IMR-90 (cell line): ENCODE measurements around the gene SLIT3. TPM values are rescaled to one million over a fixed set of nuclear protein-coding genes. Genes with fewer than 3 reads are reported as not detected.

Experiments used
- ATAC-seq: fragments of 200-7000 bp; cut with Tn5 transposase; 2 replicates; pipeline ENCODE4 v1.9.1; 2020; ENCODE audit warnings: low read depth, mild to moderate bottlenecking, moderate library complexity
- BruUV-seq: library from RNA; stranded (reverse); fragments of 400-500 nt; replicated peaks from 2 replicates; lab custom pipeline; 2021; lab: Mats Ljungman, UMichigan
- CTCF ChIA-PET: fragments of 300-600 bp; formaldehyde crosslinking; extraction: SDS; loops from one replicate; lab custom pipeline; 2021; ENCODE audit warnings: antibody characterized with exemption; lab: Yijun Ruan, JAX
- POLR2A ChIA-PET: fragments of 300-600 bp; sonication (Branson Sonifier 250); formaldehyde crosslinking; loops from one replicate; lab custom pipeline; 2022; ENCODE audit warnings: antibody characterized with exemption; ENCODE audit not compliant: unreplicated experiment; lab: Charles Lee
- DNase-seq: peaks from one replicate; pipeline ENCODE4 v3.0.0; 2013
- H2AFZ ChIP-seq: replicated peaks from 2 replicates; pipeline ENCODE3; 2013; ENCODE audit warnings: low read length, mild to moderate bottlenecking; ENCODE audit not compliant: poor library complexity
- H2AK5ac ChIP-seq: 2 replicates; pipeline ENCODE4 v1.6.1; 2013; ENCODE audit warnings: low read depth, low read length, inconsistent platforms
- H2AK9ac ChIP-seq: replicated peaks from 2 replicates; pipeline ENCODE3; 2013; ENCODE audit warnings: mild to moderate bottlenecking, low read depth, low read length, moderate library complexity; ENCODE audit not compliant: poor library complexity
- H2BK120ac ChIP-seq: 2 replicates; pipeline ENCODE4 v1.6.1; 2013; ENCODE audit warnings: low read depth, low read length, inconsistent platforms
- H2BK15ac ChIP-seq: 3 replicates; pipeline ENCODE4 v1.6.1; 2013; ENCODE audit warnings: low read depth, low read length, inconsistent platforms
- H2BK20ac ChIP-seq: 2 replicates; pipeline ENCODE4 v1.6.1; 2013; ENCODE audit warnings: low read depth, mild to moderate bottlenecking, inconsistent platforms, low read length, moderate library complexity
- H2BK5ac ChIP-seq: 2 replicates; pipeline ENCODE4 v1.6.1; 2013; ENCODE audit warnings: mild to moderate bottlenecking, low read depth, low read length, inconsistent platforms; ENCODE audit not compliant: poor library complexity, severe bottlenecking
- H3K14ac ChIP-seq: replicated peaks from 2 replicates; pipeline ENCODE4 v1.6.1; 2013; ENCODE audit warnings: low read depth, low read length, inconsistent platforms
- H3K18ac ChIP-seq: 2 replicates; pipeline ENCODE4 v1.6.1; 2013; ENCODE audit warnings: low read depth, low read length, control low read depth
- H3K23ac ChIP-seq: 2 replicates; pipeline ENCODE4 v1.6.1; 2013; ENCODE audit warnings: low read depth, low read length, inconsistent platforms
- H3K27ac ChIP-seq: 2 replicates; pipeline ENCODE4 v1.5.1; 2013; ENCODE audit warnings: mild to moderate bottlenecking, control low read depth, low read length; ENCODE audit not compliant: insufficient read depth
- H3K27me3 ChIP-seq: 2 replicates; pipeline ENCODE4 v1.6.1; 2013; ENCODE audit warnings: low read length; ENCODE audit not compliant: control insufficient read depth, insufficient read depth
- H3K36me3 ChIP-seq: 2 replicates; pipeline ENCODE4 v1.6.1; 2013; ENCODE audit warnings: low read length, mixed read lengths; ENCODE audit not compliant: control insufficient read depth, insufficient read depth
- H3K4ac ChIP-seq: 2 replicates; pipeline ENCODE4 v1.6.1; 2013; ENCODE audit warnings: low read depth, low read length, inconsistent platforms
- H3K4me1 ChIP-seq: 2 replicates; pipeline ENCODE4 v1.6.1; 2013; ENCODE audit warnings: low read length, mixed read lengths; ENCODE audit not compliant: control insufficient read depth, insufficient read depth
- H3K4me2 ChIP-seq: 2 replicates; pipeline ENCODE4 v1.6.1; 2013; ENCODE audit warnings: low read depth, mild to moderate bottlenecking, control low read depth, low read length, moderate library complexity
- H3K4me3 ChIP-seq: 2 replicates; pipeline ENCODE4 v1.5.1; 2013; ENCODE audit warnings: low read depth, mild to moderate bottlenecking, control low read depth, low read length, moderate library complexity; ENCODE audit not compliant: insufficient read depth
- H3K56ac ChIP-seq: 2 replicates; pipeline ENCODE4 v1.6.1; 2013; ENCODE audit warnings: low read length, inconsistent platforms; ENCODE audit not compliant: insufficient read depth; ENCODE audit errors: extremely low read depth
- H3K79me1 ChIP-seq, 2 experiments: 2 replicates each; pipeline ENCODE4 v1.6.1; 2013; ENCODE audit warnings: low read length in 2 of 2, inconsistent platforms in 1 of 2, low read depth in 1 of 2
- H3K9ac ChIP-seq: 2 replicates; pipeline ENCODE4 v1.6.1; 2013; ENCODE audit warnings: low read depth, low read length, control low read depth
- H3K9me1 ChIP-seq: 2 replicates; pipeline ENCODE4 v1.6.1; 2013; ENCODE audit warnings: low read length, inconsistent platforms; ENCODE audit not compliant: insufficient read depth
- H3K9me3 ChIP-seq: 2 replicates; pipeline ENCODE4 v1.6.1; 2013; ENCODE audit warnings: low read length; ENCODE audit not compliant: control insufficient read depth, insufficient read depth
- H4K20me1 ChIP-seq: 2 replicates; pipeline ENCODE4 v1.6.1; 2013; ENCODE audit warnings: low read length, inconsistent platforms; ENCODE audit not compliant: insufficient read depth
- H4K5ac ChIP-seq: 2 replicates; pipeline ENCODE4 v1.6.1; 2013; ENCODE audit warnings: mild to moderate bottlenecking, low read depth, low read length, control low read depth
- H4K8ac ChIP-seq, 2 experiments: 2 replicates each; pipeline ENCODE4 v1.6.1; 2013; ENCODE audit warnings: low read depth in 2 of 2, low read length in 2 of 2, control low read depth in 1 of 2, inconsistent platforms in 1 of 2
- H4K91ac ChIP-seq: 2 replicates; pipeline ENCODE4 v1.6.1; 2013; ENCODE audit warnings: low read depth, low read length, inconsistent platforms; ENCODE audit not compliant: insufficient read depth
- BHLHE40 ChIP-seq: fragments of 150-350 bp; IDR thresholded peaks from 2 replicates; pipeline ENCODE4 v1.6.1; 2016; ENCODE audit warnings: mild to moderate bottlenecking, low read depth, low read length
- NFE2L2 ChIP-seq: fragments of 150-350 bp; IDR thresholded peaks from 2 replicates; pipeline ENCODE4 v1.6.1; 2016; ENCODE audit warnings: low read depth, mild to moderate bottlenecking, low read length
- POLR2A ChIP-seq: IDR thresholded peaks from 2 replicates; pipeline ENCODE4 v1.6.1; 2012; ENCODE audit warnings: mild to moderate bottlenecking, low read depth, low read length
- WGBS, 2 experiments: methylation state at CpG; one replicate each; pipeline versions ENCODE4 v1.1.5 to v1.1.7; 2013; ENCODE audit warnings: missing lambda C conversion rate in 2 of 2; ENCODE audit not compliant: insufficient read length in 1 of 2; ENCODE audit errors: extremely low coverage in 2 of 2; 5-methylcytosine and 5-hydroxymethylcytosine counted together
- dilution Hi-C: fragments of 300-500 bp; cut with HindIII; formaldehyde crosslinking; loops from one replicate; pipeline ENCODE4 v1.14.3; 2018; ENCODE audit warnings: low sequenced_read_pairs; ENCODE audit not compliant: unreplicated experiment
- in situ Hi-C: fragments of 300-500 bp; cut with MboI; formaldehyde crosslinking; loops from 3 replicates; pipeline ENCODE4 v1.14.3; 2019; ENCODE audit warnings: low sequenced_read_pairs, inconsistent platforms, mixed read lengths
- intact Hi-C: fragments of 100-400 bp; cut with micrococcal nuclease; formaldehyde crosslinking; loops from 2 replicates; pipeline ENCODE4 v1.10.0; 2022
- polyA plus RNA-seq, 3 experiments: library from polyadenylated mRNA; depleted of rRNA; stranded (reverse); fragments of >200 nt; gene quantifications; 2 replicates each; pipeline ENCODE4 v1.2.3, GENCODE V29; 2012; ENCODE audit warnings: low replicate concordance in 1 of 3
- total RNA-seq: library from RNA; depleted of rRNA; stranded (reverse); fragments of >200 nt; gene quantifications from 2 replicates; pipeline ENCODE4 v1.2.3, GENCODE V29; 2012
- TF ChIP-seq, protein P1 (sequence below): fragments of 150-350 bp; IDR thresholded peaks from 2 replicates; pipeline ENCODE4 v1.6.1; 2016; ENCODE audit warnings: low read depth, mild to moderate bottlenecking, low read length, moderate library complexity, borderline replicate concordance

Gene SLIT3
- total and polyA plus RNA-seq, 2 of the 4 experiments (the other 2 are of a cell fraction) = 0.18 to 0.50 TPM

DNA sequence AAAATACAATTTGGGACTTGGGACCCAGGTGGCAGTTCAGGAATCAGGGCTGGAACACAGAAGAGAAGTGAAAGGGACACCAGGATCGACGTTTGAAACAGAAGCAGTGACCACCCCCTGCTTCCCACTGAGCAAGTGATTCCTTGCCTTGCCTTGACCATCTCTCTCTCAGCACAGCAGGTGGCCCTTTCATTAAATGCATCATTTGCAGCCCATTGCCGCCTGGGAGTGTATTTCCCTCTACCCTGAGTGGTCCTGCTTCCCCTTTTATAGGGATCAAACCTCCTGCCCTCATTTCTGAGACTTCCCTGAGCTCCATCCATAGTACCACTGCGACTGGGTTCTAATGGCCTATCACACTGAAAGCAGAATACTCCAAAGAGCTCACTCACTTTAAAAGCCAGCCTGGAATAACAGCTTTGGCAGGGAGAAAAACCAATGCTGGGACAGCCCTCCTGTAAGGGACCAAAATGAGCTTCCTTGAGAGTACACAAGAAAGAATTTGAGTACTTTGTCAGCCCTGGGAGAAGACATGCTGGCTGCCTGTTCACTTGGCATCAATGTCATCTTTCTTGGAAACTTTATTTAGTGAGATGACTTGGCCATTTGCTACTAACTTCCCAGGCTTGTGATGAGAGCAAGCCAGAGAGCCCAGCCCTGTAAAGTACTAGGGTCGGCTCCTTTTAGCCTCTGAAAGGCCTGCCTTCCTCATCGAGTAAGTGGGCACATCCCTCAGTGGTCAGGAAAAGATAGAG is 149.7 kb downstream of the SLIT3 start:
- H3K9me3 ChIP-seq = 0 out of 2 replicates have a peak, but pooled peaks cover 2% of the 10 kb centered on the region
- no peak overlapping the region for H3K18ac ChIP-seq
- no peak overlapping the region for H2AK5ac ChIP-seq
- no peaks in the 10 kb centered on the region for H3K79me1 ChIP-seq
- no peaks in the 10 kb centered on the region for H3K4me1 ChIP-seq
- peak overlapping the region; percentile 40 for H2AK9ac ChIP-seq
- H3K27ac ChIP-seq = no peak overlapping the region
- no peak for DNase-seq
- H2AFZ ChIP-seq = no peak overlapping the region
- no peak overlapping the region for H2BK5ac ChIP-seq
- H3K36me3 ChIP-seq = no peaks in the 10 kb centered on the region
- H3K9me1 ChIP-seq = no peaks in the 10 kb centered on the region
- H3K9ac ChIP-seq = no peak overlapping the region
- WGBS, 2 experiments = 20% methylated on average over 1 of the region's 6 CpGs; no CpG with 5 or more reads in 1 of the 2 experiments
- H2BK15ac ChIP-seq = no peak overlapping the region
- H3K56ac ChIP-seq = no peak overlapping the region
- dilution Hi-C loops (no loop called here), in situ Hi-C loops (no loop called here), intact Hi-C loops (no loop called here)
- H3K4me2 ChIP-seq = no peak overlapping the region
- no peak overlapping the region for H4K8ac ChIP-seq
- no peak overlapping the region for H4K91ac ChIP-seq
- CTCF ChIA-PET = no interaction called here
- H3K23ac ChIP-seq = no peak overlapping the region
- no peak overlapping the region for H3K4me3 ChIP-seq
- no peak overlapping the region for H2BK120ac ChIP-seq
- no peak overlapping the region for H4K5ac ChIP-seq
- BruUV-seq = no TSS peak
- no peak overlapping the region for H3K14ac ChIP-seq
- no peak overlapping the region for H3K4ac ChIP-seq
- H3K27me3 ChIP-seq = no peaks in the 10 kb centered on the region
- no peak overlapping the region for H2BK20ac ChIP-seq
- TF ChIP-seq NFE2L2 = no peak
- TF ChIP-seq, protein P1, sequence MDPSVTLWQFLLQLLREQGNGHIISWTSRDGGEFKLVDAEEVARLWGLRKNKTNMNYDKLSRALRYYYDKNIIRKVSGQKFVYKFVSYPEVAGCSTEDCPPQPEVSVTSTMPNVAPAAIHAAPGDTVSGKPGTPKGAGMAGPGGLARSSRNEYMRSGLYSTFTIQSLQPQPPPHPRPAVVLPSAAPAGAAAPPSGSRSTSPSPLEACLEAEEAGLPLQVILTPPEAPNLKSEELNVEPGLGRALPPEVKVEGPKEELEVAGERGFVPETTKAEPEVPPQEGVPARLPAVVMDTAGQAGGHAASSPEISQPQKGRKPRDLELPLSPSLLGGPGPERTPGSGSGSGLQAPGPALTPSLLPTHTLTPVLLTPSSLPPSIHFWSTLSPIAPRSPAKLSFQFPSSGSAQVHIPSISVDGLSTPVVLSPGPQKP = no peak
- TF ChIP-seq POLR2A = no peak
- TF ChIP-seq BHLHE40 = no peak
- no peaks in the 10 kb centered on the region for H4K20me1 ChIP-seq
- POLR2A ChIA-PET = no interaction called here
- ATAC-seq = no peak
